OCI-LY7 (cell line): ENCODE data around the gene SLAMF8. TPM values are rescaled to one million over a fixed set of nuclear protein-coding genes. Genes with fewer than 3 reads are reported as not detected.

Experiments used
- BruUV-seq: library from RNA; stranded (reverse); fragments of 400-500 nt; replicated peaks from 2 replicates; lab custom pipeline; 2021; lab: Mats Ljungman, UMichigan
- CTCF ChIA-PET: fragments of 300-600 bp; sonication (Branson Sonifier 250); formaldehyde crosslinking; loops from one replicate; lab custom pipeline; 2022; ENCODE audit warnings: antibody characterized with exemption; ENCODE audit not compliant: unreplicated experiment; lab: Charles Lee
- POLR2A ChIA-PET: fragments of 300-600 bp; sonication (Branson Sonifier 250); formaldehyde crosslinking; loops from one replicate; lab custom pipeline; 2022; ENCODE audit warnings: antibody characterized with exemption; lab: Charles Lee
- DNase-seq: peaks from one replicate; pipeline ENCODE4 v3.0.0-alpha.2; 2015; ENCODE audit warnings: low spot score
- H2AFZ ChIP-seq: fragments of 200-600 bp; sonication (generic), shearing (Covaris generic); 2 replicates; pipeline ENCODE4 v1.6.1; 2014; ENCODE audit warnings: mild to moderate bottlenecking, antibody characterized with exemption, low read length, moderate library complexity
- H3K27ac ChIP-seq: fragments of 200-600 bp; sonication (generic); 2 replicates; pipeline ENCODE4 v1.5.1; 2014; ENCODE audit warnings: mixed run types, low read depth, mild to moderate bottlenecking, moderate library complexity, low read length, inconsistent platforms; ENCODE audit not compliant: poor library complexity, severe bottlenecking
- H3K36me3 ChIP-seq: fragments of 200-600 bp; sonication (generic); 2 replicates; pipeline ENCODE4 v1.6.1; 2014; ENCODE audit warnings: mild to moderate bottlenecking, antibody characterized with exemption, low read length, moderate library complexity, mixed read lengths; ENCODE audit not compliant: insufficient read depth
- H3K4me1 ChIP-seq: fragments of 200-600 bp; sonication (generic); 2 replicates; pipeline ENCODE4 v1.5.1; 2014; ENCODE audit warnings: mild to moderate bottlenecking, low read length; ENCODE audit not compliant: insufficient read depth, poor library complexity, severe bottlenecking
- H3K4me2 ChIP-seq: fragments of 200-600 bp; sonication (generic); 2 replicates; pipeline ENCODE4 v1.6.1; 2014; ENCODE audit warnings: mild to moderate bottlenecking, low read length
- H3K4me3 ChIP-seq: fragments of 200-600 bp; sonication (generic); 2 replicates; pipeline ENCODE4 v1.5.1; 2014; ENCODE audit warnings: mild to moderate bottlenecking, low read depth, low read length; ENCODE audit not compliant: poor library complexity, severe bottlenecking
- H3K79me2 ChIP-seq: fragments of 200-600 bp; sonication (generic); 2 replicates; pipeline ENCODE4 v1.6.1; 2016; ENCODE audit warnings: low read depth, mild to moderate bottlenecking, low read length, moderate library complexity, mixed read lengths; ENCODE audit not compliant: insufficient read depth
- H3K9me2 ChIP-seq: fragments of 200-600 bp; sonication (generic); 2 replicates; pipeline ENCODE4 v1.6.1; 2016; ENCODE audit warnings: mild to moderate bottlenecking, low read length, mixed read lengths; ENCODE audit not compliant: insufficient read depth
- H3K9me3 ChIP-seq: fragments of 200-600 bp; sonication (generic); 2 replicates; pipeline ENCODE4 v1.6.1; 2014; ENCODE audit warnings: mild to moderate bottlenecking, mixed run types, low read length, mixed read lengths
- H4K20me1 ChIP-seq: fragments of 200-600 bp; sonication (generic); 2 replicates; pipeline ENCODE4 v1.6.1; 2014; ENCODE audit warnings: mild to moderate bottlenecking, antibody characterized with exemption, low read length, moderate library complexity, mixed read lengths; ENCODE audit not compliant: insufficient read depth
- CTCF ChIP-seq: fragments of 200-600 bp; sonication (generic); conservative IDR thresholded peaks from 2 replicates; pipeline ENCODE4 v1.5.1; 2014; ENCODE audit warnings: mild to moderate bottlenecking, antibody characterized with exemption, low read length, moderate library complexity, mixed read lengths
- EZH2phosphoT487 ChIP-seq: fragments of 200-600 bp; sonication (generic); IDR thresholded peaks from 2 replicates; pipeline ENCODE4 v1.6.1; 2018; ENCODE audit warnings: low read depth, borderline replicate concordance, mild to moderate bottlenecking, mixed run types, antibody characterized with exemption, low read length, moderate library complexity, mixed read lengths
- intact Hi-C: fragments of 100-400 bp; cut with micrococcal nuclease; formaldehyde crosslinking; loops from one replicate; pipeline ENCODE4 v1.10.0; 2022; ENCODE audit not compliant: unreplicated experiment
- total RNA-seq, 2 experiments: library from RNA; depleted of rRNA in 1 of 2; stranded (reverse); fragments of >200 nt in 1 of 2; shearing (Covaris generic) in 1 of 2; gene quantifications; 2 replicates each; pipeline ENCODE4 v1.2.3, GENCODE V29; 2014 to 2022

Gene SLAMF8
- total RNA-seq, 2 experiments from 2014 or later: not detected

- Histone ChIP-seq H3K4me1 (no peaks in the 10 kb centered on the region), H2AFZ (no peak overlapping the region), H3K27ac (no peak overlapping the region), H3K36me3 (no peaks in the 10 kb centered on the region), H3K79me2 (no peaks in the 10 kb centered on the region), H3K9me3 (no peaks in the 10 kb centered on the region), H3K9me2 (no peaks in the 10 kb centered on the region), H3K4me2 (no peak overlapping the region), H4K20me1 (no peaks in the 10 kb centered on the region), H3K4me3 (no peak overlapping the region)
- DNase-seq: no peak
- intact Hi-C loops: no loop called here
- ChIA-PET CTCF (no interaction called here), POLR2A (no interaction called here)
- no TSS peak for BruUV-seq
- TF ChIP-seq EZH2phosphoT487 (no peak), CTCF (no peak)
Measured at GRCh38 chr1:159786465-159786864, 40.2 kb upstream of the SLAMF8 start.

GRCh38 chr1:159786966-159787365 lies 39.7 kb upstream of the SLAMF8 start:
- no TSS peak for BruUV-seq
- DNase-seq: no peak
- Histone ChIP-seq H3K4me2 (no peak overlapping the region), H2AFZ (no peak overlapping the region), H3K27ac (no peak overlapping the region), H3K9me3 (no peaks in the 10 kb centered on the region), H3K4me3 (no peak overlapping the region), H4K20me1 (no peaks in the 10 kb centered on the region), H3K79me2 (no peaks in the 10 kb centered on the region), H3K9me2 (no peaks in the 10 kb centered on the region), H3K36me3 (no peaks in the 10 kb centered on the region), H3K4me1 (no peaks in the 10 kb centered on the region)
- TF ChIP-seq EZH2phosphoT487 (no peak), CTCF (no peak)
- ChIA-PET CTCF (no interaction called here), POLR2A (no interaction called here)
- intact Hi-C loops: no loop called here

GRCh38 chr1:159790237-159790917 lies 36.3 kb upstream of the SLAMF8 start:
- H2AFZ ChIP-seq: no peak overlapping the region
- H3K9me2 ChIP-seq: no peaks in the 10 kb centered on the region
- H3K36me3 ChIP-seq: no peaks in the 10 kb centered on the region
- ChIA-PET POLR2A (no interaction called here), CTCF (no interaction called here)
- intact Hi-C loops: no loop called here
- no peaks in the 10 kb centered on the region for H3K79me2 ChIP-seq
- no peaks in the 10 kb centered on the region for H3K4me1 ChIP-seq
- DNase-seq: peak; percentile 21
- no TSS peak for BruUV-seq
- TF ChIP-seq EZH2phosphoT487 (no peak), CTCF (peak; percentile 81)
- H3K4me3 ChIP-seq: no peak overlapping the region
- H4K20me1 ChIP-seq: no peaks in the 10 kb centered on the region
- H3K4me2 ChIP-seq: no peak overlapping the region
- no peak overlapping the region for H3K27ac ChIP-seq
- no peaks in the 10 kb centered on the region for H3K9me3 ChIP-seq
